ENCODE measurements around the gene PGAP1.

DNA sequence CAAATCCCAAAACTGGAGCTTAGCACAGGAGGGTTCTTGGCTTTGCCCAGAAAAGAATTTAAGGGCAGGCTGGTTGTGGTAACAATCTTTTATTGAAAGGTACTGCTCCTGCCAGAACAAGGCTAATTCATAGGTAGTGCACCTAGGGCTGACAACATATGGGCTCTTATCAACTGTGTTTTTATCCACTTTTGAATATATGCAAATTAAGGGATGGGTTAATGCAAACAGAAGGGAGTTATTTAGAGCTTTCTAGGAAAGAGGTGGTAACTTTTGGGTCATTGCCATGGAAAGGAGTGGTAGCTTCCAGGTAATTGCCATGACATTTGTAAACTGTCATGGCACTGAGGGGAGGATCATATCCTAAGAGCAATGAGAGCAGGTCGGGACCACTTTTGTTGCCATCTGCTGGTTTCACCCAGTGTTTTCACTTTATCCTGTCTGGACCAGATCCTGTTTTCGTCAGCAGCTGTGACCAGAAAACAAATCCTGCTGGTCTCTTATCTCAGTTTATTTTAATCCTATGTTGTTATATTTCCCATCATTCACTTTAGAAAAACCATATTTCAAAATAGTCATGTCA is 118.3 kb downstream of the PGAP1 start:
- TF ChIP-seq, protein P1, sequence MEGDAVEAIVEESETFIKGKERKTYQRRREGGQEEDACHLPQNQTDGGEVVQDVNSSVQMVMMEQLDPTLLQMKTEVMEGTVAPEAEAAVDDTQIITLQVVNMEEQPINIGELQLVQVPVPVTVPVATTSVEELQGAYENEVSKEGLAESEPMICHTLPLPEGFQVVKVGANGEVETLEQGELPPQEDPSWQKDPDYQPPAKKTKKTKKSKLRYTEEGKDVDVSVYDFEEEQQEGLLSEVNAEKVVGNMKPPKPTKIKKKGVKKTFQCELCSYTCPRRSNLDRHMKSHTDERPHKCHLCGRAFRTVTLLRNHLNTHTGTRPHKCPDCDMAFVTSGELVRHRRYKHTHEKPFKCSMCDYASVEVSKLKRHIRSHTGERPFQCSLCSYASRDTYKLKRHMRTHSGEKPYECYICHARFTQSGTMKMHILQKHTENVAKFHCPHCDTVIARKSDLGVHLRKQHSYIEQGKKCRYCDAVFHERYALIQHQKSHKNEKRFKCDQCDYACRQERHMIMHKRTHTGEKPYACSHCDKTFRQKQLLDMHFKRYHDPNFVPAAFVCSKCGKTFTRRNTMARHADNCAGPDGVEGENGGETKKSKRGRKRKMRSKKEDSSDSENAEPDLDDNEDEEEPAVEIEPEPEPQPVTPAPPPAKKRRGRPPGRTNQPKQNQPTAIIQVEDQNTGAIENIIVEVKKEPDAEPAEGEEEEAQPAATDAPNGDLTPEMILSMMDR (IDR thresholded peaks at IDR 0.05; ENCODE audit: insufficient read depth, low read depth, low read length): no peak
- TF ChIP-seq EZH2 (IDR thresholded peaks at IDR 0.05; ENCODE audit: insufficient read depth, low read length): no peak
